ENCODE data around the gene HIPK2. TPM values are rescaled to one million over a fixed set of nuclear protein-coding genes. Genes with fewer than 3 reads are reported as not detected.

Gene HIPK2
- total and polyA plus RNA-seq, 2 experiments from 2014 or later, result 7.3 to 16.9 TPM

GRCh38 chr7:139583826-139584553 lies 193.8 kb downstream of the HIPK2 start:
- H2AFZ ChIP-seq, result no peak overlapping the region
- Mint-ChIP-seq H3K4me1 (no peaks in the 10 kb centered on the region), H3K9me3 (no peaks in the 10 kb centered on the region), H3K27me3 (ENCODE audit: insufficient read depth, low read depth, poor library complexity) (peaks cover 7% of the 10 kb centered on the region), H3K4me3 (no peak overlapping the region), H3K27ac (no peak overlapping the region), H3K36me3 (ENCODE audit: low read depth) (no peaks in the 10 kb centered on the region)
- H3K4me1 ChIP-seq (ENCODE audit: insufficient read depth), result no peaks in the 10 kb centered on the region
- no peak for DNase-seq (ENCODE audit: low spot score)
- H3K27me3 ChIP-seq (ENCODE audit: insufficient read depth), result no peaks in the 10 kb centered on the region
- no peaks in the 10 kb centered on the region for H3F3A ChIP-seq (replicated peaks; ENCODE audit: low read depth)
- no peaks in the 10 kb centered on the region for H4K20me1 ChIP-seq (replicated peaks; ENCODE audit: insufficient read depth)
- TF ChIP-seq STAT1 (IDR thresholded peaks at IDR 0.05; ENCODE audit: unreplicated experiment) (no peak), ZNF462 (CRISPR knock-in tag; IDR thresholded peaks at IDR 0.05) (no peak), EZH2 (IDR thresholded peaks at IDR 0.05; ENCODE audit: low read depth, unreplicated experiment) (no peak), CREB1 (CRISPR knock-in tag; IDR thresholded peaks at IDR 0.05; ENCODE audit: low read depth) (no peak), REST (IDR thresholded peaks at IDR 0.05; ENCODE audit: unreplicated experiment) (no peak), ETS1 (IDR thresholded peaks at IDR 0.05) (no peak), CTCF (conservative IDR thresholded peaks at IDR 0.05; ENCODE audit: low read depth in 2 of 2) (no peak), JUNB (IDR thresholded peaks at IDR 0.05; ENCODE audit: unreplicated experiment) (no peak), POLR2AphosphoS5 (IDR thresholded peaks at IDR 0.05; ENCODE audit: low read depth) (no peak)
- H3K36me3 ChIP-seq (ENCODE audit: insufficient read depth), result no peaks in the 10 kb centered on the region
- no peaks in the 10 kb centered on the region for H3K79me2 ChIP-seq (replicated peaks; ENCODE audit: insufficient read depth)
- H3K27ac ChIP-seq (ENCODE audit: low read depth), result no peak overlapping the region
- ATAC-seq, result no peak
- H3K4me2 ChIP-seq, result no peak overlapping the region
- no peak overlapping the region for H3K4me3 ChIP-seq
- H3K9me2 ChIP-seq (ENCODE audit: insufficient read depth), result no peaks in the 10 kb centered on the region

Data from GM23338 (cell line).